Measurements from ENCODE around the gene ACR.

The ACR gene

DNA sequence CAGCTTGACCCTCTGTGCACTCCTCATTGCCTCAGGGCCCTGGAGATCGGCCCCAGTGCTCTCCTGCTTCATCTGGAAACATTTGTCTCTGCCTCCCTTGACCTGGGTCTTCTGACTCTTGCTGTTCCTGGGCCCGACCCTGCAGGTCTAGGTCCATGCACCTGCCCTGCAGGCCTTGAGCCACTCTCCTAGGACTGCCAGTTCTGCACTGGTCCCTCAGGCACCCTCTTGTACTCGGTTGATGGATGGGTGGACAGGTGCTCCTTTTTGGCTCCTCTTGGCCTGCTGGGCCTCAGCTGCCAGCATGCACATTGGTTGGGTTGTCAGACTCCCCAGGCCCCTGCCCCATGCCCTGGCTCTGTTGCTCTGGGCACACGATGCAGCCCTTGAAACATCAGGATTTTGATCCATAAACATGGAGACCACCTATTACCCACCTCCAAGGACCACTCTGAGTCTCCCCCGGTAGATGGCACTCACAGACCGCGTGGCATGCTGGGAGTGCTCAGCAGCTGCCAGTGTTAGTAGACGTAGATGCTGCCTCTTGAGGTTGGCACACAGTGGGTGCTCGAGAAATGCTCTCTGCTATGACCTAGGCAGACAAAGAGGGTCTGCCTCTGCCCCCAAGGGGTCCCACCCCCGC lies 20.2 kb upstream of the ACR start:
- no peak for DNase-seq (ENCODE audit: low read depth)

GRCh38 chr22:50718352-50718709 lies 19.7 kb upstream of the ACR start:
- DNase-seq (ENCODE audit: low read depth): no peak

GRCh38 chr22:50719814-50720300 lies 18.1 kb upstream of the ACR start:
- no peak for DNase-seq (ENCODE audit: low read depth)

DNA sequence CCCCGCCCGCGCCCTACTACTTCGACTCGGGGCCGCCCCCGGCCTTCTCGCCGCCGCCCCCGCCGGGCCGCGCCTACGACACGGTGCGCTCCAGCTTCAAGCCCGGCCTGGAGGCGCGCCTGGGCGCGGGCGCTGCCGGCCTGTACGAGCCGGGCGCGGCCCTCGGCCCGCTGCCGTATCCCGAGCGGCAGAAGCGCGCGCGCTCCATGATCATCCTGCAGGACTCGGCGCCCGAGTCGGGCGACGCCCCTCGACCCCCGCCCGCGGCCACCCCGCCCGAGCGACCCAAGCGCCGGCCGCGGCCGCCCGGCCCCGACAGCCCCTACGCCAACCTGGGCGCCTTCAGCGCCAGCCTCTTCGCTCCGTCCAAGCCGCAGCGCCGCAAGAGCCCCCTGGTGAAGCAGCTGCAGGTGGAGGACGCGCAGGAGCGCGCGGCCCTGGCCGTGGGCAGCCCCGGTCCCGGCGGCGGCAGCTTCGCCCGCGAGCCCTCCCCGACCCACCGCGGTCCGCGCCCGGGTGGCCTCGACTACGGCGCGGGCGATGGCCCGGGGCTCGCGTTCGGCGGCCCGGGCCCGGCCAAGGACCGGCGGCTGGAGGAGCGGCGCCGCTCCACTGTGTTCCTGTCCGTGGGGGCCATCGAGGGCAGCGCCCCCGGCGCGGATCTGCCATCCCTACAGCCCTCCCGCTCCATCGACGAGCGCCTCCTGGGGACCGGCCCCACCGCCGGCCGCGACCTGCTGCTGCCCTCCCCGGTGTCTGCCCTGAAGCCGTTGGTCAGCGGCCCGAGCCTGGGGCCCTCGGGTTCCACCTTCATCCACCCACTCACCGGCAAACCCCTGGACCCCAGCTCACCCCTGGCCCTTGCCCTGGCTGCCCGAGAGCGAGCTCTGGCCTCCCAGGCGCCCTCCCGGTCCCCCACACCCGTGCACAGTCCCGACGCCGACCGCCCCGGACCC lies 17.4 kb upstream of the ACR start:
- DNase-seq (ENCODE audit: low read depth): no peak

- no peak for DNase-seq (ENCODE audit: low read depth)
Measured at GRCh38 chr22:50721257-50721844, 16.7 kb upstream of the ACR start.

DNA sequence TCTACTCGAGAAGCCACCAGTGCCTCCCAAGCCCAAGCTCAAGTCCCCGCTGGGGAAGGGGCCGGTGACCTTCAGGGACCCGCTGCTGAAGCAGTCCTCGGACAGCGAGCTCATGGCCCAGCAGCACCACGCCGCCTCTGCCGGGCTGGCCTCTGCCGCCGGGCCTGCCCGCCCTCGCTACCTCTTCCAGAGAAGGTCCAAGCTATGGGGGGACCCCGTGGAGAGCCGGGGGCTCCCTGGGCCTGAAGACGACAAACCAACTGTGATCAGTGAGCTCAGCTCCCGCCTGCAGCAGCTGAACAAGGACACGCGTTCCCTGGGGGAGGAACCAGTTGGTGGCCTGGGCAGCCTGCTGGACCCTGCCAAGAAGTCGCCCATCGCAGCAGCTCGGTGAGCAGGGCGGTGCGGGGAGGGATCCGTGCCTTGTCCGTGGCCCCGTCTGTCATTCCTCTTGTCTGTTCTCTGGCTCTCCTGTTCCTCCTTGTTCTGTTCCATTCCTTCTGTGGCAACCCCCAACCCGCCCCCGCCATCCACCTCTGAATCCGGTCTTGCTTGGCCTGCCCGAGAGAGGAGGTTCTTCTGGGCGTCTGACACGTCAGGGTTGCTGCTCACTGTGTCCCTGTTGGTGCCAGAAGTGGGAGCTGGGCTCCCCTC lies 15.8 kb upstream of the ACR start:
- no peak for DNase-seq (ENCODE audit: low read depth)

DNA sequence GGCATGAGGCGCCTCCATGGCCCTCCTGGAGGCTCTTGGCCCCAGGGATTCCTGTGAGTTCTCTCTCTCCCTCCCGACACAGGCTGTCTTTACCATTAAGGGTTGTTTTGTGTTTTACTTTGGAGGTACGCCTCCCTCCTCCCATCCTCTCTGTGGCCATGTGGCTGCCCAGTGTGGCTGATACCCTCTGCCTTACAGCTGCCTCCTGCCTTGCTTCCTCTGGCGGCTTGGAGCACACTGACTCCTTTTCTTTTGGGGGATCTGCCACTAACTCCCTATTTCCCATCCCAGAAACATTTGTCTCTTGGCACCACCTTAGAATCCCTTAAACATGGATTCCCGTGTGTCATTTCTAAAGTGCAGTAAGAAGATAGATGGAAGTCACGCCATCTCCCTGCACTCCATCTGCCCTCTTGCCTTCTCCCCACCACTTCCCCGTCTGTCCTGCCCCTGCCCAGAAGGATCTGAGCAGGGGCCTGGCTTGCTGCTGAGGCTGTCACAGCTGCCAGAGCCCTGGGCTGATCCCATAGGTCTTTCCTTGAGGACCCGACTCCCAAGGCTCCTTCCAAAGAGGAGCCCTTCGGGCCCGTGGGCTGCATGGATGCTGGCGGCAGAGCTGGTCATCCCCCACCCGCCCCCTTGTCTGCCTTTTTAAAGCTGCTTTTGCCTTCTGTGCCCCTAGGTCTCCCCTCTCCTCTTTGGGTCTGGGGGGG lies 15.1 kb upstream of the ACR start:
- no peak for DNase-seq (ENCODE audit: low read depth)

GRCh38 chr22:50723991-50724390 lies 14.0 kb upstream of the ACR start:
- no peak for DNase-seq (ENCODE audit: low read depth)

DNA sequence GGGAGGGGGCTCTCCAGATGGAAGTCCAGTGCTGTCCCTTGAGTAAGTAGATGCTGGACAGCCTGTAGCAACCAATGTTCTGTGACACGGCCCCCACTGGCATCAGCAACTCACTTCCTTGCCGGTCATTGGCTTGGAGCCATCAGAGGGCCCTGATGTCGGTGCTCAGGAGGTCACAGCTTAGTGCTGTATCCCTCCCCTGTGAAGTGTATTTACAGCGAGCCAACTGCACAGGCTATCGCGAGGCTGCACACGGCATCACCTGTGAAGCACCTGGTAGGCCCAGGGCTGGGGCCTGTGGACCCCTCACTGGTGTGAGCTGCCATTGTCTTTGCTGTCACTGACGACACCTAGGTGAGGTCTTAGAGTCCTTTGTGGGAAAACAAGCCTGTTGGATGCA lies 13.4 kb upstream of the ACR start:
- no peak for DNase-seq (ENCODE audit: low read depth)

- no peak for DNase-seq (ENCODE audit: low read depth)
Measured at GRCh38 chr22:50725597-50725996, 12.4 kb upstream of the ACR start.

- DNase-seq (ENCODE audit: low read depth): no peak
Measured at GRCh38 chr22:50726643-50727340, 11.2 kb upstream of the ACR start.

GRCh38 chr22:50727678-50728522 lies 10.1 kb upstream of the ACR start:
- no peak for DNase-seq (ENCODE audit: low read depth)

DNA sequence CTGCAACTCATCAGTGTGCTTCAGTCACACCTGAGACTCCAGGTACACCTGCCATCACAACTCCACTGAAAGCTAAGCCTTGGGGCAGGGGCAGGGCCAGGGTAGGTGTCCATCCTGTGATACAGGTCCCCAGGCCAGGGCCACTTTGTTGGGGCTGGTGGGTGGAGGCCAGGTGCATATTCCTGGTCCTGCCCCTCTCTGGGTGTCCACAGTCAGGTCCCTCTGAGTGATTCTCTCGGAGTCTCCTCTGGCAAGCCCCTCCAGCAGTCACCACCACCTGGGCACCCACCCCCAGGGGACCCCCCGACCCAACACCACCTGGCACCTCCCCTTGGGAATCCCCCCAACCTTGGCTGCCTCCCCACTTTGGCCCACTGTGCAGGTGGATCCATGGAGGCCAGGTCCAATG lies 9.5 kb upstream of the ACR start:
- DNase-seq (ENCODE audit: low read depth): no peak

DNA sequence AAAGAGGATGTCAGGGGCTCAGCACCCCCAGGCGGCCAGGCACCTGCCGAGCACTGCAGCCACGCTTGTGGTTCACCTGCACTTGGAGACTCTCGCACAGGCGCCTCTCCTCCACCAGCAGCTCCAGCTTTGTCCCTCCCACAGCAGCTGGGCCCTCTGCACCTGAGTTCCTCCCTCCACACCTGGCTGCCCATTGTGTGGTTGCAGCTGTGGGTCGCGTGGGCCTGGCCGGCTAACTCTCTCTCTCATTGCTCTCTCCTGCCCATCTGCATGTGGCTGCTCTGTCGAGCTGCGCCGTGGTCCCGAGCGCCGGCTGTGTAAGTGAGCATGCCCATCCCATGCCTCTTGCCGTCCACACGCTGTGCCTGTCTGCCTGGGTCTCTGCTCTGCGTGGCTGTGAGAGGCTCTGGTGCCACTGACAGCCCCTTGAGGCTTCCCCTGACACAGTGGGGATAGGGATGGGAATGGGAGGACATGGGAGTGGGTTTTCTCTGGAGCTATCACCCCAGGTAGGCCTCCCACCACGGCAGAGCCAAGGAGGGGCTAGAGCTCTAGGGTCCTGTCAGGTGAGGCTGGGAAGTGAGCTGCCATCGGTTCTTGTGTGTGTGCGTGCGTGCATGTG lies 8.5 kb upstream of the ACR start:
- no peak for DNase-seq (ENCODE audit: low read depth)

- DNase-seq (ENCODE audit: low read depth): no peak
Measured at GRCh38 chr22:50730013-50730891, 7.8 kb upstream of the ACR start.

DNA sequence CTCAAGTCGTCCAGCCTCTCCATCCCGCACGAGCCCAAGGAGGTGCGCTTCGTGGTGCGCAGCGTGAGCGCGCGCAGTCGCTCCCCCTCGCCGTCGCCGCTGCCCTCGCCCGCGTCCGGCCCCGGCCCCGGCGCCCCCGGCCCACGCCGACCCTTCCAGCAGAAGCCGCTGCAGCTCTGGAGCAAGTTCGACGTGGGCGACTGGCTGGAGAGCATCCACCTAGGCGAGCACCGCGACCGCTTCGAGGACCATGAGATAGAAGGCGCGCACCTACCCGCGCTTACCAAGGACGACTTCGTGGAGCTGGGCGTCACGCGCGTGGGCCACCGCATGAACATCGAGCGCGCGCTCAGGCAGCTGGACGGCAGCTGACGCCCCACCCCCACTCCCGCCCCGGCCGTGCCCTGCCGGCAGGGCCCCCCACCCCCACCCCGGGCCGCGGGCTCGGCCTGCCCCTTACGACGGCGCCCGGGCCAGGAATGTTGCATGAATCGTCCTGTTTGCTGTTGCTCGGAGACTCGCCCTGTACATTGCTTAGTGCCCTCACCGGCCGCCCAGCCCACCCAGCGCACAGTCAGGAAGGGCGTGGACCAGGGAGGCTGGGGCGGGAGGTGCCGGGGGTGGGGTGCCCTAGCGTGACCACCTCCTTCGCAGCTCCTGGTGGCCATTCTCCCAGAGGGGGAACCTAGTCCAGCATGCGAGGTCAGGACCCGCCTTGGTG lies 6.9 kb upstream of the ACR start:
- DNase-seq (ENCODE audit: low read depth): no peak

DNA sequence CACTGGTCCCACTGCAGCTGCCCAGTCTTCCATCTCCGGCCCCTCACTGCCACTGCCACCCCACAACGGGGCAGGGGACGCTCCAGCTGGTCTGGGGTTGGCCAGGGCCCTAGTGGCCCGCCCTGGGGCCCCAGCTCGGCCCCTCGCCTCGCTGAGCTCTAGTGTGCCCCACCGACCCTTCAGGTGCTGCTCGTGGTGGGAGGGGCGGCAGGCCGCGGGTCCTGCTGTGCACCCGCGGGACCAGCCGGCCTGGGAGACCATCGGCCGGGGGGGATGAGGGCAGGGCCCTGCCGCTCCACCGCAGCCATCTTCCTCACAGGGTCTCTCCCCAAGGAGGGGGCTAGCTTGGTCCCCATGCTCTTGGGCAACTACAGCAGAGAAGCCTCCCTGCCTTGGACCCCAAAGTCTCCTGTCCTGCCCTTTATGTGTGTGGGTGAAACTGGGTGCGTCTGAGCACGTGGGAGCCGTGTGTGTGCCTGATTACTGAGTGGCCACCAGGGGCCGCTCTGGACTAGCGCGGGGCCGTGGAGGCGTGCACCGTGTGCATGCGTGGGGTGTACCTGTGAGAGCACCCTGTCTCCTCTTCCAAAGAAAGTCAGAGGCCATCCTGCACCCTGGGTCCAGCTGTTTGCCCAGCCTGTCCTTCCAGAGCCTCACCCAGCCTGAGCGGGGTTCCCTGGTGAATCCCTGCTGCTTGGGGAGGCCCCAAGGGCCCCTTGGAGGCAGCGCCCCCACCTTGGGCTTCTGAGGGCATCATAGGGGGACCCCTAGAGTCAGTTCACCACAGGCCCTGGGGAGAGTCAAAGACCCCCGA lies 6.0 kb upstream of the ACR start:
- peak; percentile 26 for DNase-seq (ENCODE audit: low read depth)

Data from fibroblast of gingiva (primary cell).